HG03280 (cell line): ENCODE measurements around the gene EPAS1.

ENCODE experiments used
- ATAC-seq: cut with Tn5 transposase; IDR thresholded peaks from one replicate; pipeline ENCODE4 v1.9.1; 2021; ENCODE audit warnings: mild to moderate bottlenecking, moderate library complexity; ENCODE audit not compliant: unreplicated experiment

EPAS1 gene

GRCh38 chr2:46361920-46362666 lies 64.9 kb downstream of the EPAS1 start:
- no peak for ATAC-seq

DNA sequence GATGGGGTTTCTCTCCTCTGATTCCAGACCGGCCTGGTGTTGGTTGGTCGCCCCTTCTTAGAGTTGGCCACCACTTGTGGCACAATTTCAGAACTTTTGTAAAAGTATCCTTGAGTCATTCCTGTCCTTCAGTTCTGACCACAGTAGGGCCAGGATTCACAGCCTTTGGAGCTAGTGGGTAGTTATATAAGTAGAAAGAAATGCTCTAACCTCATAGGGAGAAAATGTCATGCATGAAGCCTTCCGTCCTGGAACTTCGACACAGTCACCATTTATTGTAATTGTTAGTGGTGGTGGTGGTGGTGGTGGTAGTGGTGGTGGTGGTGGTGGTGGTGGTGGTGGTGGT lies 65.4 kb downstream of the EPAS1 start:
- no peak for ATAC-seq

DNA sequence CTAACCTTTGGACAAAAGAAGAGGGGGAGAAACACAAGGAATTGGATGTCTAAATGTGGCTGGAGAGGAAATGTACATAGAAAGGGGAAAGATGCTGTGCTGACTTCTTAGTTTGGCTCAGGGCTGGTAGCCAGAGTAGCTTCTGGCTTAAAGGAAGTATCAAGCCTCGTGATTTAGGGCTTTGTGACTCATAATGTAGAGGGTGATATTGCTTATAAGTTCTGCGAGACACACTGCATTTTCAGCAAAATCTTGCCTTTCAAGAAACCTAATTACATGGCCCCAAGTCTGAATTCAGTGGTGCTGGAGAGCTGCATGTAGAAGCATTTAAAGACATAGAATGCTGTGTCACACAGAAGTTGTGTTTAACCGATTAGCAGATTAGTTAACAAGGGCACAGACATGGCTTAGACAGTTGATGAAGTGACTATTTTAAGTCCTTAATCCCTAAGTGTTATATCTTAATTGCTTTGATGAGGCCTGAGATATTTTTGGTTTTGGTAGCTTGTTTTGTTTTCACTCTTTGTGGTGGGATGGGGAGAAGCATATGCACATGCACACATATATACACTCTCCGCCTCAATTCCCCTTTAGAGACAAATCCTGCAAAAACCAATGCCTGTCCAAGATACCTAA lies 66.4 kb downstream of the EPAS1 start:
- no peak for ATAC-seq

DNA sequence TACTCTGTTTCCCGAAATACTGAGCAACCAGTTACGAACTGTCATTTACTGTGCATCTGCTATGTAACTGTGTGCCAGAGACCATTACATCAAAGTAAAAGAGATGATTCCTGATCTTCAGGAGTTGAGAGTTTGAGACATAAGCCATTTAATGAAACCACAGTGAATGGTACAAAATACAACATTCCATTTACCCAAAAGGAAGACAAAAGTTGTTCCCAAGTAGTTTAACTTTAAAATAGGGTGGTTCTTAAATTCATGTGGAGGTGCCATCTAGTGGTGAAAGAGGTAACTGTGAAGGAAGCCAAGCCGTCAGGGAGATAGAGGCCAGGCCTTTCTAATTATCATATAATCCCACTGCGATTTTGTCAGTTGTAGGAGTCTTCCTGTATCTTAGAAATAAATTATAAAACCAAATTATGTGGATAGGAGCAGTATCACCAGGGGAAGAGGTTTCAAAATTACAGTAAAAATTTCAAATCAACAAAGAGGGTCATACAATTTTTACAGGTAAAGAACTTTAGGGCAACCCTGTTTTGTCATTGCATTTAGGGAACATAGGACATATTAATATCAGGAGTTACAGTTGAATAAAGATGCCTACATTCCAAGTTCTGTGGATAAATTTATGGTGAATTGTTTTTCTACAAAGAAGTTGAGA lies 67.7 kb downstream of the EPAS1 start:
- no peak for ATAC-seq

GRCh38 chr2:46365913-46366667 lies 68.9 kb downstream of the EPAS1 start:
- ATAC-seq, result no peak

GRCh38 chr2:46366668-46367052 lies 69.5 kb downstream of the EPAS1 start:
- no peak for ATAC-seq

- no peak for ATAC-seq
Measured at GRCh38 chr2:46367286-46367685, 70.1 kb downstream of the EPAS1 start.

- ATAC-seq, result no peak
Measured at GRCh38 chr2:46368401-46368800, 71.2 kb downstream of the EPAS1 start.

GRCh38 chr2:46369783-46370182 lies 72.6 kb downstream of the EPAS1 start:
- ATAC-seq, result no peak

DNA sequence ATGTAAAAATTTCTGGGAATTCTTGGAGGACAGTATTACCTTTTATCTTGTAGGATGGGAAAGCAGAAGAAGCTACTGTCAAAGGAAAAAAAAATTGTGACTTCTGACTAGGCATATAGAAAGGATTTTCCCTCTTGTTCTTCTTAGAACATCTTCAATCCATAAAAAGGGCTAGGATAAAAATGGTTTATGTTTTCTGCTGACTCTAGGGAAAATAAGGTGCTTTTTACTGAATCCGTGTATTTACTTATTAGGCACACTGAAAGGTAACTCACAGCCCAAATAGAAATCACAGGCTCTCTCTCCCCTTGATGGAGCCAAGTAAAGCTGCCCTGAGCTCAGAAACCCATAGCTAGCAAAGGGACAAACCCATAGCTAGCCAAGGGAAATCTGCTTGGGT lies 74.6 kb downstream of the EPAS1 start:
- ATAC-seq, result no peak

GRCh38 chr2:46372475-46372874 lies 75.3 kb downstream of the EPAS1 start:
- no peak for ATAC-seq

DNA sequence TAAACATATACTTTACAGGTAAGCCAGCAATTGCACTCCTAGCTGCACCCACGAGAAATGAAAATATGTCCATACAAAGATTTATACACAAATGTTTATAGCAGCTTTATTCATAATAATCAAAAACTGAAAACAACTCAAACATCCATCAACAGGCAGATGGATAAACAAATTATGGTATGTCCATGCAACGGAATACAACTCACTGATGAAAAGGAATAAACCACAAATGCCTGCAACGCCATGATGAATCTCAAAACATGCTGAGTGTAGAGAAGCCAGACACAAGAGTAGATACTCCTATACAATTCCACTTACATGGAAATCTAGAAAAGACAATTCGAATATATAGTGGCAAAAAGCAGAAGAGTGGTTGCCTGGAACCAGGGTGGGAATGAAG lies 76.0 kb downstream of the EPAS1 start:
- no peak for ATAC-seq

DNA sequence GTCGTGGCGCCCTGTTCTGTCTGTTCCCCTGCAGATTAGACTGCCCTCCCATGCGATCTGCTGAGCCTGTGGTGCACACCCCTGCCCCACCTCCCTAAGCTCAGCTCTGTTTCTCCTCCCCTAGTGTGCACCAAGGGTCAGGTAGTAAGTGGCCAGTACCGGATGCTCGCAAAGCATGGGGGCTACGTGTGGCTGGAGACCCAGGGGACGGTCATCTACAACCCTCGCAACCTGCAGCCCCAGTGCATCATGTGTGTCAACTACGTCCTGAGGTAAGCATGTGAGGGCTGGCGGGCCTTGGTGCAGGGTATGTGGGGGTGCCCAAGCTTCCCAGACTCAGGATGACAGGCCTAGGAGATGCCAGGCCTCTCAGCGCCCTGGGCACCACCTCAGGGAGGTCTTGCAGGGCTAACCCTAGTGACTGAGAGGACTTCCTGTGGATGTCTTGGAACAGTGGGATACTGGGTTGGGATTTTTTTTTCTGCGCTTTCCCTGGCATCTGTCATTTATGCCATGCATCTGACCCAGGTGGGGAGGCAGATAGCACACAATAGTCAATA lies 78.4 kb downstream of the EPAS1 start:
- no peak for ATAC-seq

GRCh38 chr2:46376586-46376985 lies 79.4 kb downstream of the EPAS1 start:
- ATAC-seq, result no peak

GRCh38 chr2:46377101-46377581 lies 79.9 kb downstream of the EPAS1 start:
- no peak for ATAC-seq

DNA sequence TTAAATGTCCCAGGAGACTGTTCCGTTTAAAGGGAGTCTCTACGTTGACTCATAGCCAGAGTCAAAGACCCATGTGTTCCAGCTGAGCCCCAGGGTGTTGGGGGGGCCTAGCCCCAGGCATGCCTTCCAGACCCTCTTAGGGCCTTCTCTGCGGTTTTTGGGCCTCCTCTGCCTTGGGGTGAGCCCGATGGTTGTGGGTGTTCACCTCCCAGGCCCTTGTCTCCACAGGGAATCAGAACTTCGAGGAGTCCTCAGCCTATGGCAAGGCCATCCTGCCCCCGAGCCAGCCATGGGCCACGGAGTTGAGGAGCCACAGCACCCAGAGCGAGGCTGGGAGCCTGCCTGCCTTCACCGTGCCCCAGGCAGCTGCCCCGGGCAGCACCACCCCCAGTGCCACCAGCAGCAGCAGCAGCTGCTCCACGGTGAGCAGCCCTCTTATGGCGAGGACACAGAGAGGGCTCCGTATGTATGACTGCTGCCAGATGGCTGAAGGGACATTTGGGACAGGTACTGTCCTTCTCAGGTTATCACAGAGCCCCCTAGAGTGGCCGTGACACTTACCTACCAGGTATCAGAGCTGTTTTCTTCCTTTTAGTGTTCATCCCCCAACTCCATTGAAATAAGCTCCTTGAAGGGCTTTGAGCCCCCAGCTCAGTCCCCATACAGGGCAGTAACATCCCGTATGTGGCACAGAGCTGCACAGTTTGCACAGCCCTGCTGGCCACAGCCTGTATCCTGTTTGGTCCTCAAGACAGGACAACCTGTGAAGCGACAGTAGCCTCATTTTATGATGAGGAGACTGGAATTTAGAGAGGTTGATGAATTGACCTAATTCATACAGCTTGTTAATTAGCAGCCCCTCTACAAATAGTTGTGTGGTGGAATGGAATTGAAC lies 80.7 kb downstream of the EPAS1 start:
- ATAC-seq, result no peak

DNA sequence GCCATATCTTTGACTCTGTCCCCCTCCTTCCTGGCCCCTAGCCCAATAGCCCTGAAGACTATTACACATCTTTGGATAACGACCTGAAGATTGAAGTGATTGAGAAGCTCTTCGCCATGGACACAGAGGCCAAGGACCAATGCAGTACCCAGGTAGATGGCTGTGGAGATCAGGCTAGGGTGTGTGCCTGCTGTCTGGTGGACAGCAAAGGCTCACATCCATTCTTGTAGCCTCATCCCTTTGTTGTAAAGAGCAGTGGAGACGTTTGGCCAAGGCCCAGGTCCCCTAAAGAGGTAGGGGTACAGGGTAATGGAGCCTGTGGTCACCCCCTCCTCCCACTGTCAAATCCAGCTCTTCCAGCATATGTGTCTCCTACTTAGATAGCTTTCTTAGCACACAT lies 81.4 kb downstream of the EPAS1 start:
- ATAC-seq, result no peak

- ATAC-seq, result no peak
Measured at GRCh38 chr2:46379213-46380037, 82.2 kb downstream of the EPAS1 start.
